CD4-positive, alpha-beta T cell treated with Interferon alpha-2 for 1 hour (primary cell): ENCODE data around the gene DMBT1.
"Not testable (repeated sequence)": the region's sequence is repeated elsewhere in the genome, so short reads cannot be mapped to it uniquely, and the experiment has no call there.

Source experiments
- DNase-seq, 2 donors: peaks; one replicate each; pipeline ENCODE4 v3.0.0-alpha.2; 2020 to 2022

DMBT1 gene

GRCh38 chr10:122549636-122550035 lies 10.9 kb upstream of the DMBT1 start:
- DNase-seq = no peak

- no peak for DNase-seq
Measured at GRCh38 chr10:122550427-122550826, 10.1 kb upstream of the DMBT1 start.

GRCh38 chr10:122550983-122551382 lies 9.6 kb upstream of the DMBT1 start:
- peak in 1 of 2 donors; percentile 12 for DNase-seq

GRCh38 chr10:122551450-122551849 lies 9.1 kb upstream of the DMBT1 start:
- peak; percentile 27 to 62 for DNase-seq

GRCh38 chr10:122553341-122553740 lies 7.2 kb upstream of the DMBT1 start:
- DNase-seq = no peak

GRCh38 chr10:122554131-122555036 lies 6.2 kb upstream of the DMBT1 start:
- DNase-seq = no peak

- DNase-seq = no peak
Measured at GRCh38 chr10:122555442-122555841, 5.1 kb upstream of the DMBT1 start.

- DNase-seq = no peak
Measured at GRCh38 chr10:122557516-122557915, 3.0 kb upstream of the DMBT1 start.

- peak in 1 of 2 donors; percentile 39 for DNase-seq
Measured at GRCh38 chr10:122558452-122558851, 2.1 kb upstream of the DMBT1 start.

- no peak for DNase-seq
Measured at GRCh38 chr10:122559228-122559627, 1.3 kb upstream of the DMBT1 start.

- no peak for DNase-seq
Measured at GRCh38 chr10:122561212-122561611, 658 bp downstream of the DMBT1 start.

GRCh38 chr10:122561792-122562191 lies 1.2 kb downstream of the DMBT1 start:
- no peak for DNase-seq

GRCh38 chr10:122564980-122565379 lies 4.4 kb downstream of the DMBT1 start:
- no peak for DNase-seq

GRCh38 chr10:122565766-122566206 lies 5.2 kb downstream of the DMBT1 start:
- peak; percentile 54 to 76 for DNase-seq

GRCh38 chr10:122566632-122567031 lies 6.1 kb downstream of the DMBT1 start:
- no peak for DNase-seq

- DNase-seq = peak in 1 of 2 donors; percentile 13
Measured at GRCh38 chr10:122567056-122567660, 6.6 kb downstream of the DMBT1 start.

GRCh38 chr10:122568551-122568950 lies 8.0 kb downstream of the DMBT1 start:
- no peak for DNase-seq

- no peak for DNase-seq
Measured at GRCh38 chr10:122570920-122571319, 10.4 kb downstream of the DMBT1 start.

- no peak for DNase-seq
Measured at GRCh38 chr10:122571892-122572291, 11.3 kb downstream of the DMBT1 start.

GRCh38 chr10:122575776-122576175 lies 15.2 kb downstream of the DMBT1 start:
- DNase-seq = no peak

GRCh38 chr10:122576291-122576690 lies 15.7 kb downstream of the DMBT1 start:
- DNase-seq = no peak

GRCh38 chr10:122577311-122577885 lies 16.8 kb downstream of the DMBT1 start:
- no peak for DNase-seq

- DNase-seq = not testable (repeated sequence)
Measured at GRCh38 chr10:122586070-122586469, 25.5 kb downstream of the DMBT1 start.
